ENCODE measurements around the gene NSF.

DNA sequence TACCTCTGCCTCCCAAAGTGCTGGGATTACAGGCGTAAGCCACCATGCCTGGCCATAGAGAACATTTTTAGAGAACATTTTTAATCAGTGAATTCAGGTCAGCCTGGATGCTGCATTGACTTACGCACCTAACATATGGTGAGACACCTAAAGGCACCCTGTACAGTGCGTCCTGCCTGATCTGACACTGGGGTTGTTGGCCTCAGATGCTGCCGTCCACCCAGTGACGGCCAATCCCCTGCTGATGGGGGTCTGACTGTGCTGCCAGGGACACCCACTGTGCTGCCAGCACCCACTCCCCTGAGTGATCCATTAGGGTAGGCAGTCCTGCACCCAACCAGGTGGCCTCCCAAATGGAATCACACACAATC lies 189.5 kb downstream of the NSF start:
- TF ChIP-seq, protein P1, sequence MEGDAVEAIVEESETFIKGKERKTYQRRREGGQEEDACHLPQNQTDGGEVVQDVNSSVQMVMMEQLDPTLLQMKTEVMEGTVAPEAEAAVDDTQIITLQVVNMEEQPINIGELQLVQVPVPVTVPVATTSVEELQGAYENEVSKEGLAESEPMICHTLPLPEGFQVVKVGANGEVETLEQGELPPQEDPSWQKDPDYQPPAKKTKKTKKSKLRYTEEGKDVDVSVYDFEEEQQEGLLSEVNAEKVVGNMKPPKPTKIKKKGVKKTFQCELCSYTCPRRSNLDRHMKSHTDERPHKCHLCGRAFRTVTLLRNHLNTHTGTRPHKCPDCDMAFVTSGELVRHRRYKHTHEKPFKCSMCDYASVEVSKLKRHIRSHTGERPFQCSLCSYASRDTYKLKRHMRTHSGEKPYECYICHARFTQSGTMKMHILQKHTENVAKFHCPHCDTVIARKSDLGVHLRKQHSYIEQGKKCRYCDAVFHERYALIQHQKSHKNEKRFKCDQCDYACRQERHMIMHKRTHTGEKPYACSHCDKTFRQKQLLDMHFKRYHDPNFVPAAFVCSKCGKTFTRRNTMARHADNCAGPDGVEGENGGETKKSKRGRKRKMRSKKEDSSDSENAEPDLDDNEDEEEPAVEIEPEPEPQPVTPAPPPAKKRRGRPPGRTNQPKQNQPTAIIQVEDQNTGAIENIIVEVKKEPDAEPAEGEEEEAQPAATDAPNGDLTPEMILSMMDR (conservative IDR thresholded peaks at IDR 0.05; ENCODE audit: low read length): no peak
- no peak for TF ChIP-seq EZH2phosphoT487 (IDR thresholded peaks at IDR 0.05; ENCODE audit: borderline replicate concordance, low read depth, low read length)
